ENCODE data around the gene MFSD12.

MFSD12 gene

DNA sequence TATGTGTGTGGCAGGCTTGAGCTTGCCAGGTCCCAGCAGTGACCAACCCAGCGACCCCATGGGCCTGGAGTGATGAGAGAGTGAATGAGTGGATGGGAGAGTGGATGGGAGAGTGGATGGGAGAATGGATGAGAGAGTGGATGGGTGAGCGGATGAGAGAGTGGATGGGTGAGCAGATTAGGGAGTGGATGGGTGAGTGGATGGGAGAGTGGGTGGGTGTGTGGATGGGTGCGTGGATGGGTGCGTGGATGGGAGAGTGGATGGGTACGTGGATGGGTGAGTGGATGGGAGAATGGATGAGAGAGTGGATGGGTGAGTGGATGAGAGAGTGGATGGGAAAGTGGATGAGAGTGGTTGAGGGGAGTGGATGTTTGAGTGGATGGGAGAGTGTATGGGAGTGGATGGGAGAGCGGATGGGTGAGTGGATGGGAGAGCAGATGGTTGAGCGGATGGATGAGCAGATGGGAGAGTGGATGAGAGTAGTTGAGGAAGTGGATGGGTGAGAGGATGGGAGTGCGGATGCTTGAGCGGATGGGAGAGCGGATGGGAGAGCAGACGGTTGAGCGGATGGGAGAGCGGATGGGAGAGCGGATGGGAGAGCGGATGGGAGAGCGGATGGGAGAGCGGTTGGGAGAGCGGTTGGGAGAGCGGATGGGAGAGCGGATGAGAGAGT, 28.7 kb downstream of the MFSD12 start:
- in situ Hi-C loops (cut with HindIII; ENCODE audit: low sequenced_read_pairs): no loop called here

DNA sequence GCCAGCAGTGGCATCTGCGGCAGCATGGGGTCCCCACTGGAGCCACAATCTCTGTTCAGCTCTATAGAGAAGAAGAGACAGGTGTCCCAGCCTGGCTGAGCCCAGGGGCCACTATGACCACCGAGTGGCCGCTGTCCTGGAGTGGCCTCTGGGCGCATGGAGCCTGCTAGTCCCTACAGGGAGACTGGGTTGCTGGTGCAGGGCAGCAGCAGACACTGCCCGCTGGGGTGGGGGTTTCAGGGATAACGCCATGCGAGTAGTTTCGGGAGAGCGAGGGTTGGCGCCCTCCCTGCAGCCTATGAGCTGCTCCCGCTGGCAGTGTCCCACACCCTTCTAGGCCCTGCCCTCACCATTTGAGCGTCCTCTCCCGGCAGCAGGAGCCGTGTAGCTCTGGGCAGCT, 29.3 kb downstream of the MFSD12 start:
- TF ChIP-seq, protein P1, sequence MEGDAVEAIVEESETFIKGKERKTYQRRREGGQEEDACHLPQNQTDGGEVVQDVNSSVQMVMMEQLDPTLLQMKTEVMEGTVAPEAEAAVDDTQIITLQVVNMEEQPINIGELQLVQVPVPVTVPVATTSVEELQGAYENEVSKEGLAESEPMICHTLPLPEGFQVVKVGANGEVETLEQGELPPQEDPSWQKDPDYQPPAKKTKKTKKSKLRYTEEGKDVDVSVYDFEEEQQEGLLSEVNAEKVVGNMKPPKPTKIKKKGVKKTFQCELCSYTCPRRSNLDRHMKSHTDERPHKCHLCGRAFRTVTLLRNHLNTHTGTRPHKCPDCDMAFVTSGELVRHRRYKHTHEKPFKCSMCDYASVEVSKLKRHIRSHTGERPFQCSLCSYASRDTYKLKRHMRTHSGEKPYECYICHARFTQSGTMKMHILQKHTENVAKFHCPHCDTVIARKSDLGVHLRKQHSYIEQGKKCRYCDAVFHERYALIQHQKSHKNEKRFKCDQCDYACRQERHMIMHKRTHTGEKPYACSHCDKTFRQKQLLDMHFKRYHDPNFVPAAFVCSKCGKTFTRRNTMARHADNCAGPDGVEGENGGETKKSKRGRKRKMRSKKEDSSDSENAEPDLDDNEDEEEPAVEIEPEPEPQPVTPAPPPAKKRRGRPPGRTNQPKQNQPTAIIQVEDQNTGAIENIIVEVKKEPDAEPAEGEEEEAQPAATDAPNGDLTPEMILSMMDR (IDR thresholded peaks at IDR 0.05; ENCODE audit: low read depth, low read length, missing control alignments): no peak
- H3K4me3 ChIP-seq (ENCODE audit: low read depth, low read length): no peak overlapping the region
- in situ Hi-C loops (cut with HindIII; ENCODE audit: low sequenced_read_pairs): no loop called here
- DNase-seq (ENCODE audit: low read depth): no peak

More for the DNA sequence above, 28.7 kb downstream of the MFSD12 start:
- no peak overlapping the region for H3K4me3 ChIP-seq (ENCODE audit: low read depth, low read length)
- TF ChIP-seq, protein P1 (IDR thresholded peaks at IDR 0.05; ENCODE audit: low read depth, low read length, missing control alignments): no peak
- no peak for DNase-seq (ENCODE audit: low read depth)

DNA sequence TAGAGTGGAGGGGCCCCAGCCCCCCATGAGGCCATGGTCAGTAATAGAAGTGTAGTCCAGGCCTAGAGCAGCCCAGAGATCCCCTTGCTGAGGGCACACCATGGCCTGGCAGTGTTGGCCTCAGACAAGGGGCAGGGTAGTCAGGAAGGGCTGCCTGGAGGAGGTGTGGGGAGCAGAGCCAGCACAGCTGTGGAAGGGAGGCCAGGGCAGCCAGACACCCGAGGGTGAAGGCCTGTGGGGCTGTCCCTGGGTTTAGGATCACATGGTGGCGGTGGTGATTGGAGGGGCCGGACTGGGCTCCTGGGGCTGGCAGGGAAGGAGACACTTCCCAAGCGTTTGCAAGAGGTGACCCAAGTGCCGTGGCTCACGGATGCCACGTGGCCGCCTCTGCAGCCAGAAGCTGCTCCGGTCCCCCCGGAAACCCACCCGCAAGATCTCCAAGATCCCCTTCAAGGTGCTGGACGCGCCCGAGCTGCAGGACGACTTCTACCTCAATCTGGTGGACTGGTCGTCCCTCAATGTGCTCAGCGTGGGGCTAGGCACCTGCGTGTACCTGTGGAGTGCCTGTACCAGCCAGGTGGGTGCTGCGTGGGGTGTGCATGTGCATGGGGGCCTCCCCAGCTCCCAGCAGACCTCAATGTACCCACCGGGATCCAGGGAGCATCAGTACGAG, 30.0 kb downstream of the MFSD12 start:
- no peak overlapping the region for H3K4me3 ChIP-seq (ENCODE audit: low read depth, low read length)
- no peak for DNase-seq (ENCODE audit: low read depth)
- TF ChIP-seq, protein P1 (IDR thresholded peaks at IDR 0.05; ENCODE audit: low read depth, low read length, missing control alignments): no peak
- in situ Hi-C loops (cut with HindIII; ENCODE audit: low sequenced_read_pairs): no loop called here

- in situ Hi-C loops (cut with HindIII; ENCODE audit: low sequenced_read_pairs): no loop called here
- no peak overlapping the region for H3K4me3 ChIP-seq (ENCODE audit: low read depth, low read length)
- DNase-seq (ENCODE audit: low read depth): no peak
- TF ChIP-seq, protein P1 (IDR thresholded peaks at IDR 0.05; ENCODE audit: low read depth, low read length, missing control alignments): peak; percentile 18
Measured at GRCh38 chr19:3526507-3527237, 30.7 kb downstream of the MFSD12 start.

GRCh38 chr19:3524904-3525451, 32.4 kb downstream of the MFSD12 start:
- H3K4me3 ChIP-seq (ENCODE audit: low read depth, low read length): no peak overlapping the region
- TF ChIP-seq, protein P1 (IDR thresholded peaks at IDR 0.05; ENCODE audit: low read depth, low read length, missing control alignments): no peak
- no peak for DNase-seq (ENCODE audit: low read depth)
- in situ Hi-C loops (cut with HindIII; ENCODE audit: low sequenced_read_pairs): no loop called here

GRCh38 chr19:3524078-3524842, 33.1 kb downstream of the MFSD12 start:
- DNase-seq (ENCODE audit: low read depth): no peak
- in situ Hi-C loops (cut with HindIII; ENCODE audit: low sequenced_read_pairs): no loop called here
- H3K4me3 ChIP-seq (ENCODE audit: low read depth, low read length): no peak overlapping the region
- TF ChIP-seq, protein P1 (IDR thresholded peaks at IDR 0.05; ENCODE audit: low read depth, low read length, missing control alignments): no peak

Measured in astrocyte of the cerebellum (primary cell).